Stimulated activated CD8-positive, alpha-beta memory T cell treated with anti-CD3 and anti-CD28 coated beads, Interleukin-7, amount 100 ng/mL, for 1 hour (primary cell): ENCODE measurements around the gene GNGT2.
"Not testable (repeated sequence)": the region's sequence is repeated elsewhere in the genome, so short reads cannot be mapped to it uniquely, and the experiment has no call there.

Experiments used
- DNase-seq, 2 donors: peaks; one replicate each; pipeline ENCODE4 v3.0.0-alpha.2; 2020; ENCODE audit warnings: low read depth in 2 of 2

The GNGT2 gene

GRCh38 chr17:49170711-49171110 lies 39.7 kb downstream of the GNGT2 start:
- DNase-seq, result not testable (repeated sequence)

DNA sequence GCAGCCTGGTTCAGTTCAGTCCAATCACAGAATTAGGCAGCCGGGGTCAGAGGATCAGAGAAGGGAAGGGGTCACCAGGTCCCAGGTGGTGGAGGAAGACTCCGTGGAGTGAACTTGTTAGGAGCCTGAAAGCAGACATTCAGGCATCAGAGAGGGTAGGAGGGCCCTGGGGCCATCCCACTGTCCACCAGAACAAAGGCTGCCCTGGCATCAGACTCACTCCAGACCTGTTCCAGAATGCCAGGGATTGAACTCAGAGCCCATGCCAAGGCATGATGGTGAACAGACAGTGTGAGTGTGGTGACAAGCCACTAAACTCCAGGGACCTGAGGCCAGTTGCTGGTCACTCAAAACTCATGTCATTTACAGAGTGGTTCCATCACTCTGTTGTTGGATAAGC lies 40.2 kb downstream of the GNGT2 start:
- DNase-seq, result no peak

GRCh38 chr17:49168706-49169105 lies 41.7 kb downstream of the GNGT2 start:
- DNase-seq, result no peak

DNA sequence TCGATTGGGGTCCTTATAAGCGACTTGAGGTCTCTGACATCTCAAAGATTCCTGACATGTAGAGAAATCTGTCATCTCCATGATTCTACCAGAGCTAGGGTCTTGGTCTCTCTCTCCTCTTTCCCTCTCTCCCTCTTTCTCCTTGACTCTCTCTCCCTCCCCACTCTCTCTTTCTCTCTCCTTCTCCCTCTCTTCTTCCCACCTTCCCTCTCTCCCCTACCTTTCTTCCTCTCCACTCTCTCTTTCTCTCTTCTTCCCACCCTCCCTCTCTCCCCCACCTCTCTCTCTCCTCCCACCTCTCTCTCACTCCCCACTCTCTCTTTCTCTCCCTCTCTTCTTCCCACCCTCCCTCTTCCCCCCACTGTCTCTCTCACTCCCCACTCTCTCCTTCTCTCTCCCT lies 45.2 kb downstream of the GNGT2 start:
- no peak for DNase-seq

GRCh38 chr17:49162866-49163265 lies 47.5 kb downstream of the GNGT2 start:
- DNase-seq, result no peak

GRCh38 chr17:49157784-49158183 lies 52.6 kb downstream of the GNGT2 start:
- DNase-seq, result no peak

- no peak for DNase-seq
These were observed 54.1 kb downstream of the GNGT2 start for GRCh38 chr17:49156256-49156655.
